IMR-90 (cell line): ENCODE data around the gene RBP5. TPM values are rescaled to one million over a fixed set of nuclear protein-coding genes. Genes with fewer than 3 reads are reported as not detected.

ENCODE experiments used
- ATAC-seq: fragments of 200-7000 bp; cut with Tn5 transposase; 2 replicates; pipeline ENCODE4 v1.9.1; 2020; ENCODE audit warnings: low read depth, mild to moderate bottlenecking, moderate library complexity
- BruUV-seq: library from RNA; stranded (reverse); fragments of 400-500 nt; replicated peaks from 2 replicates; lab custom pipeline; 2021; lab: Mats Ljungman, UMichigan
- CTCF ChIA-PET: fragments of 300-600 bp; formaldehyde crosslinking; extraction: SDS; loops from one replicate; lab custom pipeline; 2021; ENCODE audit warnings: antibody characterized with exemption; lab: Yijun Ruan, JAX
- POLR2A ChIA-PET: fragments of 300-600 bp; sonication (Branson Sonifier 250); formaldehyde crosslinking; loops from one replicate; lab custom pipeline; 2022; ENCODE audit warnings: antibody characterized with exemption; ENCODE audit not compliant: unreplicated experiment; lab: Charles Lee
- DNase-seq: peaks from one replicate; pipeline ENCODE4 v3.0.0; 2013
- H2AFZ ChIP-seq: replicated peaks from 2 replicates; pipeline ENCODE3; 2013; ENCODE audit warnings: low read length, mild to moderate bottlenecking; ENCODE audit not compliant: poor library complexity
- H2AK5ac ChIP-seq: 2 replicates; pipeline ENCODE4 v1.6.1; 2013; ENCODE audit warnings: low read depth, low read length, inconsistent platforms
- H2AK9ac ChIP-seq: replicated peaks from 2 replicates; pipeline ENCODE3; 2013; ENCODE audit warnings: mild to moderate bottlenecking, low read depth, low read length, moderate library complexity; ENCODE audit not compliant: poor library complexity
- H2BK120ac ChIP-seq: 2 replicates; pipeline ENCODE4 v1.6.1; 2013; ENCODE audit warnings: low read depth, low read length, inconsistent platforms
- H2BK15ac ChIP-seq: 3 replicates; pipeline ENCODE4 v1.6.1; 2013; ENCODE audit warnings: low read depth, low read length, inconsistent platforms
- H2BK20ac ChIP-seq: 2 replicates; pipeline ENCODE4 v1.6.1; 2013; ENCODE audit warnings: low read depth, mild to moderate bottlenecking, inconsistent platforms, low read length, moderate library complexity
- H2BK5ac ChIP-seq: 2 replicates; pipeline ENCODE4 v1.6.1; 2013; ENCODE audit warnings: mild to moderate bottlenecking, low read depth, low read length, inconsistent platforms; ENCODE audit not compliant: poor library complexity, severe bottlenecking
- H3K14ac ChIP-seq: replicated peaks from 2 replicates; pipeline ENCODE4 v1.6.1; 2013; ENCODE audit warnings: low read depth, low read length, inconsistent platforms
- H3K18ac ChIP-seq: 2 replicates; pipeline ENCODE4 v1.6.1; 2013; ENCODE audit warnings: low read depth, low read length, control low read depth
- H3K23ac ChIP-seq: 2 replicates; pipeline ENCODE4 v1.6.1; 2013; ENCODE audit warnings: low read depth, low read length, inconsistent platforms
- H3K27ac ChIP-seq: 2 replicates; pipeline ENCODE4 v1.5.1; 2013; ENCODE audit warnings: mild to moderate bottlenecking, control low read depth, low read length; ENCODE audit not compliant: insufficient read depth
- H3K27me3 ChIP-seq: 2 replicates; pipeline ENCODE4 v1.6.1; 2013; ENCODE audit warnings: low read length; ENCODE audit not compliant: control insufficient read depth, insufficient read depth
- H3K36me3 ChIP-seq: 2 replicates; pipeline ENCODE4 v1.6.1; 2013; ENCODE audit warnings: low read length, mixed read lengths; ENCODE audit not compliant: control insufficient read depth, insufficient read depth
- H3K4ac ChIP-seq: 2 replicates; pipeline ENCODE4 v1.6.1; 2013; ENCODE audit warnings: low read depth, low read length, inconsistent platforms
- H3K4me1 ChIP-seq: 2 replicates; pipeline ENCODE4 v1.6.1; 2013; ENCODE audit warnings: low read length, mixed read lengths; ENCODE audit not compliant: control insufficient read depth, insufficient read depth
- H3K4me2 ChIP-seq: 2 replicates; pipeline ENCODE4 v1.6.1; 2013; ENCODE audit warnings: low read depth, mild to moderate bottlenecking, control low read depth, low read length, moderate library complexity
- H3K4me3 ChIP-seq: 2 replicates; pipeline ENCODE4 v1.5.1; 2013; ENCODE audit warnings: low read depth, mild to moderate bottlenecking, control low read depth, low read length, moderate library complexity; ENCODE audit not compliant: insufficient read depth
- H3K56ac ChIP-seq: 2 replicates; pipeline ENCODE4 v1.6.1; 2013; ENCODE audit warnings: low read length, inconsistent platforms; ENCODE audit not compliant: insufficient read depth; ENCODE audit errors: extremely low read depth
- H3K79me1 ChIP-seq, 2 experiments: 2 replicates each; pipeline ENCODE4 v1.6.1; 2013; ENCODE audit warnings: low read length in 2 of 2, inconsistent platforms in 1 of 2, low read depth in 1 of 2
- H3K9ac ChIP-seq: 2 replicates; pipeline ENCODE4 v1.6.1; 2013; ENCODE audit warnings: low read depth, low read length, control low read depth
- H3K9me1 ChIP-seq: 2 replicates; pipeline ENCODE4 v1.6.1; 2013; ENCODE audit warnings: low read length, inconsistent platforms; ENCODE audit not compliant: insufficient read depth
- H3K9me3 ChIP-seq: 2 replicates; pipeline ENCODE4 v1.6.1; 2013; ENCODE audit warnings: low read length; ENCODE audit not compliant: control insufficient read depth, insufficient read depth
- H4K20me1 ChIP-seq: 2 replicates; pipeline ENCODE4 v1.6.1; 2013; ENCODE audit warnings: low read length, inconsistent platforms; ENCODE audit not compliant: insufficient read depth
- H4K5ac ChIP-seq: 2 replicates; pipeline ENCODE4 v1.6.1; 2013; ENCODE audit warnings: mild to moderate bottlenecking, low read depth, low read length, control low read depth
- H4K8ac ChIP-seq, 2 experiments: 2 replicates each; pipeline ENCODE4 v1.6.1; 2013; ENCODE audit warnings: low read depth in 2 of 2, low read length in 2 of 2, control low read depth in 1 of 2, inconsistent platforms in 1 of 2
- H4K91ac ChIP-seq: 2 replicates; pipeline ENCODE4 v1.6.1; 2013; ENCODE audit warnings: low read depth, low read length, inconsistent platforms; ENCODE audit not compliant: insufficient read depth
- CHD1 ChIP-seq: IDR thresholded peaks from 2 replicates; pipeline ENCODE4 v1.6.1; 2012; ENCODE audit warnings: low read depth, low read length, improper control_type of control experiment
- ELK1 ChIP-seq: fragments of 150-350 bp; IDR thresholded peaks from 2 replicates; pipeline ENCODE4 v1.6.1; 2016; ENCODE audit warnings: low read depth, mild to moderate bottlenecking, low read length, moderate library complexity, borderline replicate concordance
- POLR2A ChIP-seq: IDR thresholded peaks from 2 replicates; pipeline ENCODE4 v1.6.1; 2012; ENCODE audit warnings: mild to moderate bottlenecking, low read depth, low read length
- RCOR1 ChIP-seq: IDR thresholded peaks from 2 replicates; pipeline ENCODE4 v1.6.1; 2012; ENCODE audit warnings: mild to moderate bottlenecking, low read length, improper control_type of control experiment; ENCODE audit not compliant: insufficient replicate concordance
- RFX5 ChIP-seq: IDR thresholded peaks from 2 replicates; pipeline ENCODE4 v1.8.0; 2012; ENCODE audit warnings: low read depth, mild to moderate bottlenecking, low read length, moderate library complexity
- SMC3 ChIP-seq: fragments of 150-350 bp; IDR thresholded peaks from 2 replicates; pipeline ENCODE4 v1.6.1; 2016; ENCODE audit warnings: low read depth, mild to moderate bottlenecking, antibody characterized with exemption, low read length, moderate library complexity
- WGBS, 2 experiments: methylation state at CpG; one replicate each; pipeline versions ENCODE4 v1.1.5 to v1.1.7; 2013; ENCODE audit warnings: missing lambda C conversion rate in 2 of 2; ENCODE audit not compliant: insufficient read length in 1 of 2; ENCODE audit errors: extremely low coverage in 2 of 2; 5-methylcytosine and 5-hydroxymethylcytosine counted together
- dilution Hi-C: fragments of 300-500 bp; cut with HindIII; formaldehyde crosslinking; loops from one replicate; pipeline ENCODE4 v1.14.3; 2018; ENCODE audit warnings: low sequenced_read_pairs; ENCODE audit not compliant: unreplicated experiment
- in situ Hi-C: fragments of 300-500 bp; cut with MboI; formaldehyde crosslinking; loops from 3 replicates; pipeline ENCODE4 v1.14.3; 2019; ENCODE audit warnings: low sequenced_read_pairs, inconsistent platforms, mixed read lengths
- intact Hi-C: fragments of 100-400 bp; cut with micrococcal nuclease; formaldehyde crosslinking; loops from 2 replicates; pipeline ENCODE4 v1.10.0; 2022
- polyA plus RNA-seq, 3 experiments: library from polyadenylated mRNA; depleted of rRNA; stranded (reverse); fragments of >200 nt; gene quantifications; 2 replicates each; pipeline ENCODE4 v1.2.3, GENCODE V29; 2012; ENCODE audit warnings: low replicate concordance in 1 of 3
- total RNA-seq: library from RNA; depleted of rRNA; stranded (reverse); fragments of >200 nt; gene quantifications from 2 replicates; pipeline ENCODE4 v1.2.3, GENCODE V29; 2012
- TF ChIP-seq, protein P1 (sequence below): fragments of 150-350 bp; IDR thresholded peaks from 2 replicates; pipeline ENCODE4 v1.6.1; 2017; ENCODE audit warnings: mild to moderate bottlenecking, antibody characterized with exemption, low read length, low read depth
- TF ChIP-seq, protein P2 (sequence below): conservative IDR thresholded peaks from 2 replicates; pipeline ENCODE4 v1.5.1; 2012; ENCODE audit warnings: mild to moderate bottlenecking, low read depth, low read length, improper control_type of control experiment

The RBP5 gene
- total and polyA plus RNA-seq, 2 of the 4 experiments (the other 2 are of a cell fraction), result 0.15 TPM; not detected in 1

- H2AK9ac ChIP-seq, result no peak overlapping the region
- H3K9me3 ChIP-seq, result no peaks in the 10 kb centered on the region
- H4K91ac ChIP-seq, result no peak overlapping the region
- H3K23ac ChIP-seq, result no peak overlapping the region
- intact Hi-C loops (no loop called here), in situ Hi-C loops (no loop called here), dilution Hi-C loops (no loop called here)
- no peak overlapping the region for H2BK5ac ChIP-seq
- BruUV-seq, result no TSS peak
- H2AK5ac ChIP-seq, result no peak overlapping the region
- no peak overlapping the region for H3K4me3 ChIP-seq
- no peaks in the 10 kb centered on the region for H3K9me1 ChIP-seq
- no peak overlapping the region for H2BK120ac ChIP-seq
- H2AFZ ChIP-seq, result no peak overlapping the region
- H2BK15ac ChIP-seq, result no peak overlapping the region
- no peak overlapping the region for H3K9ac ChIP-seq
- H4K20me1 ChIP-seq, result 0 out of 2 replicates have a peak, but pooled peaks cover 3% of the 10 kb centered on the region
- ATAC-seq, result no peak
- H4K5ac ChIP-seq, result no peak overlapping the region
- no peaks in the 10 kb centered on the region for H3K79me1 ChIP-seq
- DNase-seq, result no peak
- no peak overlapping the region for H3K14ac ChIP-seq
- CTCF ChIA-PET, result interaction anchor here (0.7 kb wide), 1 partner anchor 200 kb away, joined by 5 read pairs; no protein-coding TSS in a partner anchor
- H4K8ac ChIP-seq, result no peak overlapping the region
- H3K27me3 ChIP-seq, result no peaks in the 10 kb centered on the region
- WGBS, 2 experiments, result 100% methylated on average over 2 of the region's 7 CpGs; no CpG with 5 or more reads in 1 of the 2 experiments
- no peak overlapping the region for H3K27ac ChIP-seq
- no peak overlapping the region for H3K56ac ChIP-seq
- POLR2A ChIA-PET, result interaction anchor here (0.6 kb wide), 1 partner anchor 21 kb away, joined by 6 read pairs; no protein-coding TSS in a partner anchor
- no peak overlapping the region for H3K4ac ChIP-seq
- peaks cover 2% of the 10 kb centered on the region; the same call in 1 of the 2 replicates for H3K4me1 ChIP-seq
- H3K36me3 ChIP-seq, result peaks cover 45% of the 10 kb centered on the region
- no peak overlapping the region for H2BK20ac ChIP-seq
- H3K18ac ChIP-seq, result no peak overlapping the region
- TF ChIP-seq RFX5 (no peak), ELK1 (no peak), SMC3 (no peak), POLR2A (no peak), RCOR1 (no peak), CHD1 (no peak)
- TF ChIP-seq, protein P1, sequence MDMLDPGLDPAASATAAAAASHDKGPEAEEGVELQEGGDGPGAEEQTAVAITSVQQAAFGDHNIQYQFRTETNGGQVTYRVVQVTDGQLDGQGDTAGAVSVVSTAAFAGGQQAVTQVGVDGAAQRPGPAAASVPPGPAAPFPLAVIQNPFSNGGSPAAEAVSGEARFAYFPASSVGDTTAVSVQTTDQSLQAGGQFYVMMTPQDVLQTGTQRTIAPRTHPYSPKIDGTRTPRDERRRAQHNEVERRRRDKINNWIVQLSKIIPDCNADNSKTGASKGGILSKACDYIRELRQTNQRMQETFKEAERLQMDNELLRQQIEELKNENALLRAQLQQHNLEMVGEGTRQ, result no peak
- TF ChIP-seq, protein P2, sequence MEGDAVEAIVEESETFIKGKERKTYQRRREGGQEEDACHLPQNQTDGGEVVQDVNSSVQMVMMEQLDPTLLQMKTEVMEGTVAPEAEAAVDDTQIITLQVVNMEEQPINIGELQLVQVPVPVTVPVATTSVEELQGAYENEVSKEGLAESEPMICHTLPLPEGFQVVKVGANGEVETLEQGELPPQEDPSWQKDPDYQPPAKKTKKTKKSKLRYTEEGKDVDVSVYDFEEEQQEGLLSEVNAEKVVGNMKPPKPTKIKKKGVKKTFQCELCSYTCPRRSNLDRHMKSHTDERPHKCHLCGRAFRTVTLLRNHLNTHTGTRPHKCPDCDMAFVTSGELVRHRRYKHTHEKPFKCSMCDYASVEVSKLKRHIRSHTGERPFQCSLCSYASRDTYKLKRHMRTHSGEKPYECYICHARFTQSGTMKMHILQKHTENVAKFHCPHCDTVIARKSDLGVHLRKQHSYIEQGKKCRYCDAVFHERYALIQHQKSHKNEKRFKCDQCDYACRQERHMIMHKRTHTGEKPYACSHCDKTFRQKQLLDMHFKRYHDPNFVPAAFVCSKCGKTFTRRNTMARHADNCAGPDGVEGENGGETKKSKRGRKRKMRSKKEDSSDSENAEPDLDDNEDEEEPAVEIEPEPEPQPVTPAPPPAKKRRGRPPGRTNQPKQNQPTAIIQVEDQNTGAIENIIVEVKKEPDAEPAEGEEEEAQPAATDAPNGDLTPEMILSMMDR, result no peak
- H3K4me2 ChIP-seq, result no peak overlapping the region
These were observed 18.2 kb upstream of the RBP5 start for GRCh38 chr12:7146906-7147305.
